ENCODE measurements around the gene VPS11. TPM values are rescaled to one million over a fixed set of nuclear protein-coding genes. Genes with fewer than 3 reads are reported as not detected.
"Not testable (repeated sequence)": the region's sequence is repeated elsewhere in the genome, so short reads cannot be mapped to it uniquely, and the experiment has no call there.

The VPS11 gene
- total RNA-seq, 1 donor from 2014 or later: 32.7 TPM

GRCh38 chr11:119100246-119100970 is 32.8 kb downstream of the VPS11 start:
- Mint-ChIP-seq H3K4me3 (ENCODE audit: unreplicated experiment) (peak overlapping the region; percentile 93), H3K27me3 (ENCODE audit: unreplicated experiment) (peaks cover 12% of the 10 kb centered on the region), H3K4me1 (ENCODE audit: unreplicated experiment) (peaks cover 27% of the 10 kb centered on the region), H3K9me3 (ENCODE audit: unreplicated experiment) (no peaks in the 10 kb centered on the region), H3K36me3 (ENCODE audit: low read depth, unreplicated experiment) (peaks cover 38% of the 10 kb centered on the region), H3K27ac (ENCODE audit: unreplicated experiment) (peak overlapping the region; percentile 97)
- DNase-seq (ENCODE audit: low spot score): no peak
- TF ChIP-seq, protein P1, sequence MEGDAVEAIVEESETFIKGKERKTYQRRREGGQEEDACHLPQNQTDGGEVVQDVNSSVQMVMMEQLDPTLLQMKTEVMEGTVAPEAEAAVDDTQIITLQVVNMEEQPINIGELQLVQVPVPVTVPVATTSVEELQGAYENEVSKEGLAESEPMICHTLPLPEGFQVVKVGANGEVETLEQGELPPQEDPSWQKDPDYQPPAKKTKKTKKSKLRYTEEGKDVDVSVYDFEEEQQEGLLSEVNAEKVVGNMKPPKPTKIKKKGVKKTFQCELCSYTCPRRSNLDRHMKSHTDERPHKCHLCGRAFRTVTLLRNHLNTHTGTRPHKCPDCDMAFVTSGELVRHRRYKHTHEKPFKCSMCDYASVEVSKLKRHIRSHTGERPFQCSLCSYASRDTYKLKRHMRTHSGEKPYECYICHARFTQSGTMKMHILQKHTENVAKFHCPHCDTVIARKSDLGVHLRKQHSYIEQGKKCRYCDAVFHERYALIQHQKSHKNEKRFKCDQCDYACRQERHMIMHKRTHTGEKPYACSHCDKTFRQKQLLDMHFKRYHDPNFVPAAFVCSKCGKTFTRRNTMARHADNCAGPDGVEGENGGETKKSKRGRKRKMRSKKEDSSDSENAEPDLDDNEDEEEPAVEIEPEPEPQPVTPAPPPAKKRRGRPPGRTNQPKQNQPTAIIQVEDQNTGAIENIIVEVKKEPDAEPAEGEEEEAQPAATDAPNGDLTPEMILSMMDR (IDR thresholded peaks at IDR 0.05; ENCODE audit: unreplicated experiment): no peak

DNA sequence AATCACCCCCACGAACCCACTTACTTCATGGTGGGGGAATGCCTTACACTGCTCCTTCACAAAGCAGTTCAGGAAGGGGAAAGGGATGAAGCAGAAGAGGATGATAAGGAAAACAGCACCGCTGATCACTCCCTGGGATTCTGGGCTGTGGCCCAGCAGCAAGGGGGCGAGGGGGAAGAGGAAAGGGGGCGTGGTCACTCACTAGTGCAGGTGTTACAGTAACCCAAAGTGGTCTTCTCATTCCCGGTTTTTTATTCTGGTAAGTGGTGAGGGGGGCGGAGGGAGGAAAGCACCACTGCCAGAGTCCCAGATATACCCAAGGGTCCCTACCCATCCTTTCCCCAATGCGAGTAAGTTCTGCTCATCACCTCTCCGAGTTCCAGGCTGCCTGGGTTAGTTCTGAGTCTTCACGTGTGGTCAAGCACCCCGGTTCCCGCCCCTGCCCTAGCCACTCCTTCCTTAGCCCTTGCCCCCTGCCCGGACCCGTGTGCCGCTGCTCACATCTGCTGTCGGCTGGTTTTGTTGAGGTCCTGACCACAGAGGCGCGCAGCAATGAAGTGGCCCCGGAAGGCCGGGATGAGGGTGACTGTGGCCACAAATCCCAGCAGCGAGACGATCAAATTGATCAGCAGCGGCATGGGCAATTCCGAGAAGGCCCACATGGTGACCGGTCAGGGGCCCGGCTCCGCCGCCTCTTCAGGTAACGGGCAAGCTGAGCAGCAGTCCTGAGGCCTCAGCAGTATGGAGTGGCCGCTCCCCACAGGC is 33.6 kb downstream of the VPS11 start:
- TF ChIP-seq, protein P1 (IDR thresholded peaks at IDR 0.05; ENCODE audit: unreplicated experiment): no peak
- H3K9me3 Mint-ChIP-seq (ENCODE audit: unreplicated experiment): no peaks in the 10 kb centered on the region
- H3K27me3 Mint-ChIP-seq (ENCODE audit: unreplicated experiment): peaks cover 9% of the 10 kb centered on the region
- H3K27ac Mint-ChIP-seq (ENCODE audit: unreplicated experiment): peak overlapping the region; percentile 97
- peak overlapping the region; percentile 93 for H3K4me3 Mint-ChIP-seq (ENCODE audit: unreplicated experiment)
- H3K4me1 Mint-ChIP-seq (ENCODE audit: unreplicated experiment): peaks cover 29% of the 10 kb centered on the region
- H3K36me3 Mint-ChIP-seq (ENCODE audit: low read depth, unreplicated experiment): peaks cover 33% of the 10 kb centered on the region
- DNase-seq (ENCODE audit: low spot score): no peak

DNA sequence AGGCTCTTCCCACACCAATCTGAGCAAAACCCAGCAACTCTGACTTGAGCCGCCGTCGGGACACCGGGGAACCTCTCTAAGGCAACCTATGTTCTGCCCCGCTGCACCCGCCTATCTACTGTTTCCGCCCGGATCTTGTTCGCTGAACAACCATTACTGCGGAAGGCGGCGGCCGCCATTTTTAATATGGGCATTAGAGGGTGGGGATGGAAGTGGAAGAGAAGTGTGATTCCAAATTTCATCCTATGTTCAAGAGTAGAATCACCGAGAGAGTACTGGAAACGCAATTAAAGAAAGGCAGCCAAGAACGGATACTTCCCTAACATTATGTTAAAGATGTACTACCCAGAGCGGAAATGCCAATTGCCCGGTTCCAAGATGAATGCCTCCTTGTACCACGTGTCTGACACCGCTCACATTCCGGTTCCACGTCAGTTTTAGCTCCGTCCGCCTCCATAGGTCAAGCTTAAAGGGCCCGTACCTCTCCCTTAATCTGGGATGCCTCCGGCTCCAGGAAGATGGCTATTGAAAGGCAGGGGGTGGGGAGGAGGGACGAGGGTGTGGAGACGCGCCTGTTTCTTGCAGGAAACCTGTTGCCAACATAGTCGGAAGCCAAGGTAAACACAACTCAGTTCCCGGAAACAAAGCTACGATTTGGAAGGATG is 34.3 kb downstream of the VPS11 start, which contains the start of gene DPAGT1:
TSS of gene DPAGT1 (minus strand) at position 95 of the 665 bp plus-strand sequence. CDS start 198 bp downstream, outside the sequence.
- Mint-ChIP-seq H3K4me1 (ENCODE audit: unreplicated experiment) (peaks cover 34% of the 10 kb centered on the region), H3K4me3 (ENCODE audit: unreplicated experiment) (peak within 1 kb of the TSS; percentile 93), H3K36me3 (ENCODE audit: low read depth, unreplicated experiment) (peaks cover 26% of the 10 kb centered on the region), H3K9me3 (ENCODE audit: unreplicated experiment) (no peaks in the 10 kb centered on the region), H3K27me3 (ENCODE audit: unreplicated experiment) (peaks cover 7% of the 10 kb centered on the region), H3K27ac (ENCODE audit: unreplicated experiment) (peak within 1 kb of the TSS; percentile 97)
- peak; percentile 73 for DNase-seq (ENCODE audit: low spot score)
- TF ChIP-seq, protein P1 (IDR thresholded peaks at IDR 0.05; ENCODE audit: unreplicated experiment): no peak

GRCh38 chr11:119103161-119103664 is 35.6 kb downstream of the VPS11 start:
- H3K27ac Mint-ChIP-seq (ENCODE audit: unreplicated experiment): peak overlapping the region; percentile 97
- H3K4me3 Mint-ChIP-seq (ENCODE audit: unreplicated experiment): peak overlapping the region; percentile 71
- not testable (repeated sequence) for DNase-seq (ENCODE audit: low spot score); H3K27me3 Mint-ChIP-seq (ENCODE audit: unreplicated experiment); H3K9me3 Mint-ChIP-seq (ENCODE audit: unreplicated experiment)
- H3K36me3 Mint-ChIP-seq (ENCODE audit: low read depth, unreplicated experiment): peaks cover 13% of the 10 kb centered on the region
- peaks cover 38% of the 10 kb centered on the region for H3K4me1 Mint-ChIP-seq (ENCODE audit: unreplicated experiment)

DNA sequence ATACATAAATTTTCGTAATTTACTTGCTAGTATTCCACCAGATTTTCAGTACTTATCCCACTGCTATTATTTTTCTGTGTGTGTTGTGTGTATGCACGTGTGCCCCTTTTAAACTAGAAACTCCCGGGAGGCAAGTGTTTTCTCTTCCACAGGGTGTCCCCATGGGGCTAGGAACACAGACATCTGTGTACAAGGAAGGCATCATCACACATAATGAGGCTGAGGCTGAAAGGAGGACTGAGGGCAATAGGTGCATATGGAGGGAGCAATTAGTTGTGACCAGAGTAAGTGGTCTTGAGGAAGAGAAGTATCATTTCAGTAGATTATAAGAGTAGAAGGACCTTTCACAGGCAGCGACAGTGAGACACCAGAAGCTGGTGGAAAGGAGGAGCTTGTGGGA is 36.2 kb downstream of the VPS11 start:
- no peak overlapping the region for H3K4me3 Mint-ChIP-seq (ENCODE audit: unreplicated experiment)
- no peaks in the 10 kb centered on the region for H3K9me3 Mint-ChIP-seq (ENCODE audit: unreplicated experiment)
- H3K27ac Mint-ChIP-seq (ENCODE audit: unreplicated experiment): peak overlapping the region; percentile 97
- DNase-seq (ENCODE audit: low spot score): no peak
- peaks cover 7% of the 10 kb centered on the region for H3K36me3 Mint-ChIP-seq (ENCODE audit: low read depth, unreplicated experiment)
- TF ChIP-seq, protein P1 (IDR thresholded peaks at IDR 0.05; ENCODE audit: unreplicated experiment): no peak
- peaks cover 43% of the 10 kb centered on the region for H3K4me1 Mint-ChIP-seq (ENCODE audit: unreplicated experiment)
- peaks cover 12% of the 10 kb centered on the region for H3K27me3 Mint-ChIP-seq (ENCODE audit: unreplicated experiment)
